VCaP (cell line): ENCODE data around the gene CCDC188.
"Not testable (repeated sequence)": the region's sequence is repeated elsewhere in the genome, so short reads cannot be mapped to it uniquely, and the experiment has no call there.

Source experiments
- H3K27ac ChIP-seq: fragments of 450-650 bp; 2 replicates; pipeline ENCODE4 v1.5.1; 2017
- CTCF ChIP-seq: fragments of 450-650 bp; conservative IDR thresholded peaks from 2 replicates; pipeline ENCODE4 v1.5.1; 2017; ENCODE audit warnings: mild to moderate bottlenecking, moderate library complexity

CCDC188 gene

GRCh38 chr22:20165913-20166312, 15.1 kb upstream of the CCDC188 start:
- TF ChIP-seq CTCF = no peak
- H3K27ac ChIP-seq = no peak overlapping the region

DNA sequence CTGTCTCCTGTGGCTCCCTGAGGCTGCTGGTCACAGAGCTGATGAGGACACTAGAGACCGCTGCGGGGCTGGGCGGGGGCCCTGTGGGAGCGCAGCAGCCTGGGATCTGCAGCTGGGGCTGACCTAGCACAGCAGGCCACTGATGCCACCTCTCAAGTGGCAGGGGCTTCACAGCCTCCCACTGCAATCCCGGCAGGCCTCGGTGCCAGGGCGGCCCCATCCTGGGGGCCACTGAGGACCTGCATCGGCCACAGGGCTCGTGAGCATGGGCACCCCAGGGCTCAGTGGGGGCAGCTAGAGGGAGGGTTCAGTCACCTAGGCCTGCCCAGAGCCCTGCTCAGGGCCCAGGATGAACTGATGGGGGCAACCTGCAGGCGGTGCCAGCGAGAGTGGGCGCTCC, 14.6 kb upstream of the CCDC188 start:
- H3K27ac ChIP-seq = no peak overlapping the region
- no peak for TF ChIP-seq CTCF

DNA sequence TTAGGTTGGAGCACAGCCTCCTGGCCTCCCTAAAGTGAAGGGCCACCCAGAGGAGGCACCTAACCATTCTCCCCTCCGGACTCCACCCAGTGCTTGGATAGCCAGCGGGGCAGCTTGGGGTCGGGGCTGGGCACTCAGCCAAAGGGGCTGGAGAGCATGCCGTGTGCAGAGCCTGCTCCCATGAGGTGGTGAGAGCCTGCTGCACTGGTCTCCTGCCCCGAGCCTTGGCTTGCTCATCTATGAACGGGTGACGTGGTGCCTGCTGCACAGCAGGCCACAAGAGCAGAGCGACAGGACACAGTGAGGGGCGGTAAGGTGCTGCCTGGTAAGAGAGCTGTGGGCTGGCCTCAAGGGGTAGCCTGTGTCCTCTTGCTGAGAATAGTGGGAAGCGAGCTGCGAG, 14.0 kb upstream of the CCDC188 start:
- TF ChIP-seq CTCF = no peak
- no peak overlapping the region for H3K27ac ChIP-seq

GRCh38 chr22:20160041-20160440, 9.2 kb upstream of the CCDC188 start:
- TF ChIP-seq CTCF = no peak
- H3K27ac ChIP-seq = no peak overlapping the region

DNA sequence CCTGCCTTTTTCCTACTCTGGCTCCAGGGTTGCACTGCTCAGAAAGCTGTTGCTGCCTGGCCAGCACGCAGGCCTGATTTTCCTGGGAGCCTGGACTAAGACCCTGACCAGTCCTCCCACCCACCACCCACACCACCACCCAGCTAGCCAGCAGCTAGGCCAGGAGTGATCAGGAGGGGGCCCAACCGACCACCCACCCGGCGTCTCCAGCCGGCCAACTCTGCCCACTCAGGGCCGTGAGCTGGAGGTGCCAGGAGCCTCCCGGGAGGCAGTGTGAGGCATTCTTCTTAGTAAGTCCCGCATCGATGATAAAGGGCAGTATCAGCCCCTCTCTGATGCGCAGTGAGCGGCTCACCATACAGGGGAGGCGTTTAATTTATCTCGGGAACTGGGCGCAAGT, 8.7 kb upstream of the CCDC188 start:
- H3K27ac ChIP-seq = not testable (repeated sequence)

DNA sequence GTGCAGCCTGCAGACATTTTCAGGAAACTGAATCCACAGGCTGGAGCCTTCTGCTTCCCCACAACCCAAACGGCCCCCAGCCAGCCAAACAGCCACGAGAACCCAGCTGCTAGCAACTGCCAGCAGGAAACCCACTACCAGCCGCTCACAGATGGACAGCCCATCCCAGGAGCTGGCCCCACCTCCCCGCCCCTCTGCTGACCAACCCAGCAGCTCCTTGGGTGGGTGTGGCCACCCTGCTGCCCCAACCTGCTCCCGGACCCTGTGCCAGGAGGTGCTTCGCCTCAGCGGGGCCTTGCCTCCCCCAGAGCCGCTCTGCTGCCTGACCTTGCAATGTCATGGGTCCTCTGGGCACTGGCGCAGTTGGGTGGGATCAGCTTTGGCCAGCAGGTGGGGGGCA, 8.2 kb upstream of the CCDC188 start:
- H3K27ac ChIP-seq = no peak overlapping the region
- no peak for TF ChIP-seq CTCF

DNA sequence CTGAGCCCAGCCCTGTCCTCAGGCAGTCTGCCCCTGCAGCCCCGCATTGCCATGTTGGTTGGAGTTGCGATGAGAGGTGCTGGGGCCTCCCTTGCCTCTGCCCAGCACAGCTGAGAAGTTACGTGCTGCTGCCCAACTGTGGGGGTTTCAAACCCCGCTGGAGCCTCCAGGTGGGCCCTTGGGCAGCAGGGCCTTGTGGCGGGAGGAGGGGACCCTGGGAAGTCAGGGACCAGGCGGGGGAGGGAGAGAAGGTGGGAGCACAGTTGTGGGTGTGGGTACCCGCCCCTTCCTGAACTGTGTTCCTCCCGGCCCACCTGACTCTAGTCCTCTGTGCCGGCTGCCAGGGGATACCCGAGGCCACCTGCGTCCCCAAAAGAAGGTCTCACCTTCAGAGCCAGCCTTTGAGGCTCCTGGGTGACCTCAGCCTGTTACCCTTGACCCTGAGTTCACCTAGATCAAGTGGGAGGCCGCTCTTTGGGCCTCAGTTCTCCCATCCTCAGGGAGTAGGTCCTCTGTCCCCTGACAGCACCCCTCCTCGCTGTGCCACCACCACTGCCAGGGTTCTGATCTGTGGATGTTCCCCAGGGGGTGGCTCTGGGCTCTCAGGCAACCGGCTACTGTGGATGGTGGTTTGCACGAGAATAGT, 7.7 kb upstream of the CCDC188 start:
- TF ChIP-seq CTCF = no peak
- H3K27ac ChIP-seq = no peak overlapping the region

GRCh38 chr22:20157430-20158183, 6.8 kb upstream of the CCDC188 start:
- no peak overlapping the region; the same call in 1 of the 2 replicates for H3K27ac ChIP-seq
- no peak for TF ChIP-seq CTCF
